Measurements from ENCODE around the gene SPOUT1.
"Not testable (repeated sequence)": the region's sequence is repeated elsewhere in the genome, so short reads cannot be mapped to it uniquely, and the experiment has no call there.

Gene SPOUT1

GRCh38 chr9:128829477-128830251, at the start of gene SPOUT1:
Gene SPOUT1, minus strand, starts transcription at chr9:128829794. Its CDS starts 14 bp downstream, at chr9:128829780.
- peak; percentile 87 for DNase-seq

GRCh38 chr9:128877852-128878251, 48.3 kb upstream of the SPOUT1 start:
- no peak for DNase-seq

GRCh38 chr9:128870941-128871265, 41.3 kb upstream of the SPOUT1 start:
- not testable (repeated sequence) for DNase-seq

- no peak for DNase-seq
Observed at GRCh38 chr9:128870128-128870940, 40.7 kb upstream of the SPOUT1 start.

GRCh38 chr9:128863647-128864046, 34.1 kb upstream of the SPOUT1 start:
- DNase-seq, result peak; percentile 44

GRCh38 chr9:128862401-128862851, 32.8 kb upstream of the SPOUT1 start:
- DNase-seq, result no peak

- DNase-seq, result no peak
Observed at GRCh38 chr9:128861501-128861900, 31.9 kb upstream of the SPOUT1 start.

GRCh38 chr9:128860937-128861336, 31.3 kb upstream of the SPOUT1 start:
- no peak for DNase-seq

GRCh38 chr9:128858476-128858875, 28.9 kb upstream of the SPOUT1 start:
- DNase-seq, result not testable (repeated sequence)

GRCh38 chr9:128854454-128854853, 24.9 kb upstream of the SPOUT1 start:
- DNase-seq, result not testable (repeated sequence)

GRCh38 chr9:128852646-128853045, 23.1 kb upstream of the SPOUT1 start:
- DNase-seq, result not testable (repeated sequence)

- DNase-seq, result not testable (repeated sequence)
Observed at GRCh38 chr9:128851779-128852600, 22.4 kb upstream of the SPOUT1 start.

GRCh38 chr9:128851024-128851423, 21.4 kb upstream of the SPOUT1 start:
- DNase-seq, result not testable (repeated sequence)

GRCh38 chr9:128847803-128848202, 18.2 kb upstream of the SPOUT1 start:
- DNase-seq, result no peak

GRCh38 chr9:128846680-128847030, 17.1 kb upstream of the SPOUT1 start:
- DNase-seq, result no peak

- no peak for DNase-seq
Observed at GRCh38 chr9:128845186-128845931, 15.8 kb upstream of the SPOUT1 start.

GRCh38 chr9:128843171-128843570, 13.6 kb upstream of the SPOUT1 start:
- DNase-seq, result not testable (repeated sequence)

- no peak for DNase-seq
Observed at GRCh38 chr9:128841694-128842492, 12.3 kb upstream of the SPOUT1 start.

- no peak for DNase-seq
Observed at GRCh38 chr9:128840524-128840923, 10.9 kb upstream of the SPOUT1 start.

- no peak for DNase-seq
Observed at GRCh38 chr9:128838338-128838737, 8.7 kb upstream of the SPOUT1 start.

GRCh38 chr9:128836509-128837145, 7.0 kb upstream of the SPOUT1 start:
- no peak for DNase-seq

Data from T1000 (cell line).